HG03558 (cell line): ENCODE data around the gene FAM118B.
A peak's percentile ranks its signal among the peaks of the same experiment; 100 is the strongest.

Source experiments
- ATAC-seq: cut with Tn5 transposase; IDR thresholded peaks from one replicate; pipeline ENCODE4 v1.9.1; 2021; ENCODE audit warnings: moderate number of reproducible peaks; ENCODE audit not compliant: unreplicated experiment; ENCODE audit errors: extremely low read depth

Gene FAM118B

GRCh38 chr11:126186025-126186698, 25.4 kb upstream of the FAM118B start:
- ATAC-seq = no peak

- no peak for ATAC-seq
These were observed 24.7 kb upstream of the FAM118B start for GRCh38 chr11:126186708-126187529.

- ATAC-seq = peak; percentile 51
These were observed 23.1 kb upstream of the FAM118B start for GRCh38 chr11:126188332-126189108.

- peak; percentile 39 for ATAC-seq
These were observed 22.3 kb upstream of the FAM118B start for GRCh38 chr11:126189109-126189929.

DNA sequence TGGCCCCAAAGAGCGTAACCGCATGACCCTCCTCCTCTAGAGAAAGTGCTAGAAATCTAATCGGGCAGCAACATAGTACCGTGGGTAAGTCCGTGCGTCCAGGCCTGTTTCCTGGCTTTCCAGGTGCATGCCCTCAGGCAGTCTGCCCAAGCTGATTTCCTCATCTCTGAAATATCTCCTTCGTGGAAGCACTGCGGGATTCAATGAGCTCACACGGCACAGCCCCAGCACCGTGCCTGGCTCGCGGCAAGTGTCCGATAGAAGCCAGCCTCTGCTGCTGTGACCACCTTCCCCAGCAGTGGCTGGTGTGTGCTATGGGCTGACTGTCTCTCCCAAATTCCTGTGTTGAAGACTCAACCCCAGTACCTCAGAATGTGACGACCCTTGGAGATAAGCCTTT, 20.8 kb upstream of the FAM118B start:
- ATAC-seq = no peak

DNA sequence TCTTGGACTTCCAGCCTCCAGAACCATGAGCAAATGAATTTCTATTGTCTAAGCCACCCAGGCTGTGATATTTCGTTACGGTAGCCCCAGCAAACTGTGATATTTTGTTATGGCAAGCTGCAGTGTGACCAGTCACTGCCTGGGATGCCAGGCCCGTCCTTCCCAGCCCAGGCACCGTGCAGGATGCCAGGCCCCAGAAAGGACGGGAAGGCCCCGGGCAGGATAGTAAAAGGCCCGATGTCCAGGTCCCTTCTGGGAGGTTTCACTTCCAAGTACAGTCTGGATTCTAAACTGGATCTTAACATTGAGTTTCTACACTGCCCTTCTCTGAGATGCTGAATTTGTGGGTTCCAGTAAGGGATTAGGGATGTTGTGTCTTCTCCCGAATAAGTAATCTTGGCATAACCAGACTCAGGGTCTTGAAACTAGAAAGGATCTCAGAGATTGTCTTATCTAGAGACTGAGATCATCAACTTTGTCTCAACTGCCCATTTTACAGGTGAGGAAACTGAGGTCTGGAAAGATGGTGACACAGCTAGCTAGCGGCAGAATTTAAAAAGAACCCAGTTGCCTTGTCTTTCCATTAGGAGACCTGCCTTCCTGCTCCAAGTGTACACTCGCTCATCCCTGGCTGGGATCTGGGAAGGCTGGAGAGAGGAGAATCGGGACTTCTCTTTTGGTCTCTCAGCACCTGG, 20.1 kb upstream of the FAM118B start:
- ATAC-seq = no peak

- ATAC-seq = no peak
These were observed 19.2 kb upstream of the FAM118B start for GRCh38 chr11:126192361-126192760.

- ATAC-seq = no peak
These were observed 18.5 kb upstream of the FAM118B start for GRCh38 chr11:126193038-126193478.

DNA sequence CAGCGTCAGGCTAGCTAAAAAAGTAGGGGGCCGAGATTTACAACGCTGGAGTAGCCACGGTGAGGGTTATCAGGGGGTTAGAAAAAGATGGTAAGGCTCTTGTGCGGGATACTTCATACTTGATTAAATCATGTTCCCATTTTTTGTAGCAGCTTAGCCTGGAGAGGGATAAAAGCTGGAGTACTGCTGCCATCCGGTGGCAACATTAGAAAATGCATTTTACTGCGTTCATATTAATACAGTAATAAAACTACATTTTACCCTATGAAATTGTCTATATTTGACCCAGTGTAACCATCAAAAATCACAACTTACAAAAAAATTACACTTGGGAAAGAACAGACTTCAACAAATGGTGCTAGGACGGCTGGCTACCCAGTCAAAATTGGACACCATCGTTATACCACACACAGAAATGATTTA, 17.4 kb upstream of the FAM118B start:
- ATAC-seq = no peak

DNA sequence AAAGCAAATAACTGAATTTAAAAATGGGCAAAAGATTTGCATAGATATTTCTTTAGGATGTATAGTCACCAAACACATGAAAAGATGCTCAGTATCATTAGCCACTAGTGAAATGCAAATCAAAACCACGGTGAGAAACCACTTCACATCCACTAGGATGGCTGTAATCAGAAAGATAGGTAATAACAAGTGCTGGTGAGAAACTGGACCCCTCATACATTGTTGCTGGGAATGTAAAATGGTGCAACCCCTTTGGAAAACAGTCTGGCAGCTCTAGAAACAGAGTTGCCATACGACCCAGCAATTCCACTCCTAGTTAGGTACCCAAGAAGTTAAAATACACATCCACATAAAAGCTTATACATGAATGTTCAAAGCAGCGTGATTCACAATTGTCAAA, 16.5 kb upstream of the FAM118B start:
- no peak for ATAC-seq

GRCh38 chr11:126197277-126197939, 14.2 kb upstream of the FAM118B start:
- no peak for ATAC-seq

DNA sequence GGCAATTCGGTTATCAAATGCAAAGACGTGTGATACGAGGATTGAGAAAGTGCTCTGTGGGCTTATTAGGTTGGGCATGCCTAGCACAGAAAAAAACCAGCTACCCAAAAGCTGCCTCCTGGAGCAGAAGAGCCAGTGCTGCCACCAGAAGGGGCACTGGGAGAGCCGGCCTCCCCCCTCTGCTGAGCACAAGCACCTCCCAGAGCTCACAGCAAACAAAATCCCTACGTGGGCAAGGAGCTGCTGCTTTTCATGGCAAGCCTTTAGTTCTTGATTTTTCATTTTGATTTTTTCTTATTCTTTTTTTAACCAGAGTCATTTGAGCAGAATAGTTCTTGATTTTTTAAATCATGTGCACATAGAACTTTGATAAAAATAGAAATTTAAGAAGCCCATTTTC, 12.9 kb upstream of the FAM118B start:
- ATAC-seq = no peak

GRCh38 chr11:126202646-126203359, 8.8 kb upstream of the FAM118B start:
- no peak for ATAC-seq

DNA sequence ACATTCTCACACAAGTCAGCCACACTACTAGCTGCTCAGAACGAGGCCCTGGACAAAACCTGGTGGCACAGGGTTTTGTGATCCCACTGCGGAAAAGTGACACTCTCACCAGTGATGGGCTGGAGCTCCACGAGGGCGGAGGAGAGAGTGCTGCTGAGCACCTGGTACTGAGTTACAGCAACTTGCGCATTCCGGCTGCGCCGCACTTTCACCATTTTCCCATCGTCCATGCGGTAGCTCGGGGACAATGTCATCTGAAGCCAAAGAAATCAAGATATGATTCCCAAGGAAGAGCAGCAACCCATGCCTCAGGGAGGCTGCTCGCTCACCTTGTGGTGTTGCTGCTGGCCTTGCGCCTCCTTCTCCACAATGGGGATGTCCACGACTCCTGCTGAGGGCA, 6.2 kb upstream of the FAM118B start:
- ATAC-seq = no peak

DNA sequence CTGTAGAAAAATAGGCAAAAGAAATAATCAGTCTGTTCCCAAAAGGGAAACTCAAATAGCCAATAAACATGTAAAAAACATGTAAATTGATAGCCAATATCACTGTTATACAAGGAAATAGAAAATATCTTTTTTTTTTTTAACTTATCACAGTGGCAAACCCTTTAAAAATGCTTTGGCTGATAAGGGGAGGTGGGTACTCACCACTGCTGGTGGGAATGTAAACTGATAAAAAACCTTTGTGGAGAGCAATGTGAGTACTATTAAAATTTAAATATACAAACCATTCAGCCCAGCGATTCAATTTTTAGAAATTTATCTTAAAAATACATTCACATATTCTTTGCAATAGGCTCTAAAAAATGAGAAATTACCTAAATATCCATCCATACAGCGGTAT, 3.7 kb upstream of the FAM118B start:
- ATAC-seq = no peak

GRCh38 chr11:126210871-126211235, 729 bp upstream of the FAM118B start:
- ATAC-seq = no peak

DNA sequence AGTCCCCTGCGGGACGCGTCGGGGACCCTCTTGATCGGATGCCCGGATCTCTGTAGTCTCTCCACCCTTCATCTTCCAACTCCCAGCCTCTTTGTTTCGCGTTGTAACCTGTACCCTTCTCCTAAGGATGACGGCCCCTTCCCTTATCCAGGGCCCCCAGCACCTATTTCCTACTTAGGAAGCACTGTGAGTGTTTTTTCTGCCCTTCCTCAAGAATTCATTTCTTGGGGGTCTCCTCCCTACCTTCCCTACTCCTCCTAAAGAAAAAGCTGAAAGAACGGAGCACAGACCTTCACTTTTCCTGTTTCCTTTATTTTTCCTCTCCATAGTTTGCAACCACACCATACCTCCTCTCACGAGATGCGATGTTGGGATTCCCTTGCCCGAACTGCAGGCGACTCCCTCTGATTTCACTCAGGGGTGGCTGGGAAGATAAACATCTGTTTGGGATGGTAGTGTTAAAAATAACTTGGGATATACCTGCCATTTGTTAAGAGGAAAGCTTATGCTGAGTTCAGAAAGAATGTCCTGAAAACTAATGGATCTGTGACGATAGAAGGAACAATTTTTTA, 593 bp downstream of the FAM118B start:
- ATAC-seq = no peak

- no peak for ATAC-seq
These were observed 2.9 kb downstream of the FAM118B start for GRCh38 chr11:126214441-126214840.
